WTC11 (cell line): ENCODE measurements around the gene CLIC3. TPM values are rescaled to one million over a fixed set of nuclear protein-coding genes. Genes with fewer than 3 reads are reported as not detected.

ENCODE experiments used
- ATAC-seq: fragments of 200-7000 bp; cut with Tn5 transposase; 2 replicates; pipeline ENCODE4 v1.10.0; 2021; ENCODE audit warnings: mild to moderate bottlenecking, moderate library complexity
- CTCF ChIA-PET: fragments of 300-600 bp; sonication (Branson Sonifier 250); formaldehyde crosslinking; loops from one replicate; lab custom pipeline; 2021; ENCODE audit warnings: antibody characterized with exemption; lab: Charles Lee
- POLR2A ChIA-PET: fragments of 350-600 bp; sonication (Branson Sonifier 250); formaldehyde crosslinking; loops from one replicate; lab custom pipeline; 2021; ENCODE audit warnings: antibody characterized with exemption; lab: Charles Lee
- DNase-seq: peaks from one replicate; pipeline ENCODE4 v3.0.0; 2021; ENCODE audit warnings: low spot score
- H3K27ac Mint-ChIP-seq: 2 replicates; pipeline ENCODE4 v1.8.0; 2021; ENCODE audit warnings: mixed read lengths
- H3K27me3 Mint-ChIP-seq: 2 replicates; pipeline ENCODE4 v1.8.0; 2021; ENCODE audit warnings: low read depth, mild to moderate bottlenecking, moderate library complexity, mixed read lengths
- H3K36me3 Mint-ChIP-seq: 2 replicates; pipeline ENCODE4 v1.8.0; 2021; ENCODE audit warnings: mixed read lengths
- H3K4me1 Mint-ChIP-seq: 2 replicates; pipeline ENCODE4 v1.8.0; 2022; ENCODE audit warnings: mixed read lengths
- H3K4me3 Mint-ChIP-seq: 2 replicates; pipeline ENCODE4 v1.8.0; 2021; ENCODE audit warnings: mild to moderate bottlenecking, moderate library complexity, mixed read lengths
- H3K9me3 Mint-ChIP-seq: 2 replicates; pipeline ENCODE4 v1.8.0; 2021; ENCODE audit warnings: mixed read lengths
- ATF1 ChIP-seq: sonication (generic); formaldehyde crosslinking; IDR thresholded peaks from 2 replicates; pipeline ENCODE4 v1.8.1; 2023; ENCODE audit warnings: mild to moderate bottlenecking, moderate library complexity, missing genetic modification reagents
- ATF2 ChIP-seq: sonication (generic); formaldehyde crosslinking; IDR thresholded peaks from 2 replicates; pipeline ENCODE4 v1.8.1; 2022; ENCODE audit warnings: low read depth, missing genetic modification reagents, borderline replicate concordance
- CBFB ChIP-seq: sonication (generic); formaldehyde crosslinking; IDR thresholded peaks from 2 replicates; pipeline ENCODE4 v1.8.1; 2022; ENCODE audit warnings: mild to moderate bottlenecking, low read depth, missing genetic modification reagents
- CREB1 ChIP-seq: sonication (generic); formaldehyde crosslinking; IDR thresholded peaks from 2 replicates; pipeline ENCODE4 v1.8.0; 2023; ENCODE audit warnings: mild to moderate bottlenecking, missing genetic modification reagents
- EMX1 ChIP-seq: fragments of 250-450 bp; sonication (Bioruptor Pico); IDR thresholded peaks from 2 replicates; pipeline ENCODE4 v1.8.0; 2021; ENCODE audit warnings: mild to moderate bottlenecking
- FOXP1 ChIP-seq: sonication (generic); formaldehyde crosslinking; IDR thresholded peaks from 2 replicates; pipeline ENCODE4 v1.8.0; 2022; ENCODE audit warnings: missing genetic modification reagents, mild to moderate bottlenecking, moderate library complexity, borderline replicate concordance
- HMGXB4 ChIP-seq: sonication (generic); formaldehyde crosslinking; IDR thresholded peaks from 2 replicates; pipeline ENCODE4 v1.8.1; 2023; ENCODE audit warnings: mild to moderate bottlenecking, moderate library complexity, missing genetic modification reagents
- JAZF1 ChIP-seq: fragments of 250-450 bp; sonication (Bioruptor Pico); IDR thresholded peaks from 2 replicates; pipeline ENCODE4 v1.9.0; 2021; ENCODE audit warnings: moderate library complexity, mild to moderate bottlenecking, inconsistent platforms
- OVOL2 ChIP-seq: fragments of 250-450 bp; sonication (Bioruptor Pico); IDR thresholded peaks from 2 replicates; pipeline ENCODE4 v1.9.0; 2021; ENCODE audit warnings: mild to moderate bottlenecking, borderline replicate concordance
- PRRX2 ChIP-seq: fragments of 250-450 bp; sonication (Bioruptor Pico); IDR thresholded peaks from 2 replicates; pipeline ENCODE4 v1.8.0; 2021; ENCODE audit warnings: mild to moderate bottlenecking
- RELA ChIP-seq: sonication (generic); formaldehyde crosslinking; IDR thresholded peaks from 2 replicates; pipeline ENCODE4 v1.8.1; 2022; ENCODE audit warnings: missing genetic modification reagents, mild to moderate bottlenecking, borderline replicate concordance
- SMAD3 ChIP-seq: sonication (generic); formaldehyde crosslinking; IDR thresholded peaks from 2 replicates; pipeline ENCODE4 v1.8.0; 2022; ENCODE audit warnings: missing genetic modification reagents, mild to moderate bottlenecking, borderline replicate concordance
- SP1 ChIP-seq: sonication (generic); formaldehyde crosslinking; conservative IDR thresholded peaks from 2 replicates; pipeline ENCODE4 v1.8.1; 2022; ENCODE audit warnings: missing genetic modification reagents
- STAT6 ChIP-seq: sonication (generic); formaldehyde crosslinking; conservative IDR thresholded peaks from 2 replicates; pipeline ENCODE4 v1.8.1; 2023; ENCODE audit warnings: mild to moderate bottlenecking, low read depth, missing genetic modification reagents, moderate library complexity
- TP53 ChIP-seq: sonication (generic); formaldehyde crosslinking; IDR thresholded peaks from 2 replicates; pipeline ENCODE4 v1.8.1; 2023; ENCODE audit warnings: mild to moderate bottlenecking, missing genetic modification reagents
- ZNF121 ChIP-seq: sonication (generic); formaldehyde crosslinking; IDR thresholded peaks from 2 replicates; pipeline ENCODE4 v1.8.0; 2023; ENCODE audit warnings: missing genetic modification reagents
- ZNF263 ChIP-seq: sonication (generic); formaldehyde crosslinking; IDR thresholded peaks from 2 replicates; pipeline ENCODE4 v1.8.1; 2022; ENCODE audit warnings: low read depth, mild to moderate bottlenecking, moderate library complexity, missing genetic modification reagents
- ZNF317 ChIP-seq: sonication (generic); formaldehyde crosslinking; IDR thresholded peaks from 2 replicates; pipeline ENCODE4 v1.8.1; 2023; ENCODE audit warnings: low read depth, mild to moderate bottlenecking, moderate library complexity, missing genetic modification reagents, borderline replicate concordance
- ZNF396 ChIP-seq: fragments of 250-450 bp; sonication (Bioruptor Pico); IDR thresholded peaks from 2 replicates; pipeline ENCODE4 v1.8.0; 2021; ENCODE audit warnings: mild to moderate bottlenecking, moderate library complexity, borderline replicate concordance
- ZNF425 ChIP-seq: fragments of 250-450 bp; sonication (Bioruptor Pico); conservative IDR thresholded peaks from 2 replicates; pipeline ENCODE4 v1.9.0; 2021; ENCODE audit warnings: mild to moderate bottlenecking
- total RNA-seq: library from RNA; stranded (reverse); gene quantifications from 3 replicates; pipeline ENCODE4 v1.2.3, GENCODE V29; 2021

CLIC3 gene
- total RNA-seq, 1 experiment from 2014 or later, result 0.31 TPM

- Mint-ChIP-seq H3K4me3 (peak overlapping the region; percentile 69), H3K4me1 (peaks cover 2% of the 10 kb centered on the region; the same call in 1 of the 2 replicates)
- TF ChIP-seq HMGXB4 (CRISPR knock-in tag) (no peak), OVOL2 (CRISPR knock-in tag) (no peak), ATF1 (CRISPR knock-in tag) (no peak), SP1 (no peak), CREB1 (CRISPR knock-in tag) (no peak), ZNF317 (no peak), TP53 (CRISPR knock-in tag) (no peak), ZNF263 (no peak), FOXP1 (no peak), JAZF1 (CRISPR knock-in tag) (no peak), STAT6 (CRISPR knock-in tag) (no peak), ZNF425 (CRISPR knock-in tag) (no peak)
- TF ChIP-seq, all 79 proteins: peak for 0
- POLR2A ChIA-PET, result no interaction called here
- CTCF ChIA-PET, result interaction anchor here (0.6 to 3.8 kb wide), 10 partner anchors 8 to 210 kb away, joined by 3 to 38 read pairs (median 4); partner anchors contain the start of genes MAN1B1 and NPDC1
- no peaks in the 10 kb centered on the region for H3K9me3 Mint-ChIP-seq
- no peaks in the 10 kb centered on the region for H3K36me3 Mint-ChIP-seq
- no peak for DNase-seq
- no peak overlapping the region for H3K27ac Mint-ChIP-seq
- ATAC-seq, result no peak
- peaks cover 17% of the 10 kb centered on the region for H3K27me3 Mint-ChIP-seq
These were observed 30.5 kb upstream of the CLIC3 start for GRCh38 chr9:137026828-137027227.

GRCh38 chr9:137026384-137026783 lies 30.0 kb upstream of the CLIC3 start:
- Mint-ChIP-seq H3K36me3 (no peaks in the 10 kb centered on the region), H3K4me3 (peak overlapping the region; percentile 8; the same call in 1 of the 2 replicates), H3K4me1 (peaks cover 2% of the 10 kb centered on the region; the same call in 1 of the 2 replicates)
- no peak for ATAC-seq
- ChIA-PET POLR2A (no interaction called here), CTCF (interaction anchor here (1.4 to 3.8 kb wide), 8 partner anchors 9 to 60 kb away, joined by 3 to 38 read pairs (median 6); partner anchors contain the start of genes MAN1B1 and NPDC1)
- no peak for TF ChIP-seq EMX1 (CRISPR knock-in tag)
- no peak for TF ChIP-seq ZNF263
- TF ChIP-seq PRRX2 (CRISPR knock-in tag), result no peak
- TF ChIP-seq, all 79 proteins: peak for 0
- Mint-ChIP-seq H3K27me3 (peaks cover 17% of the 10 kb centered on the region), H3K9me3 (no peaks in the 10 kb centered on the region), H3K27ac (no peak overlapping the region)
- DNase-seq, result no peak

- Mint-ChIP-seq H3K4me1 (peaks cover 2% of the 10 kb centered on the region; the same call in 1 of the 2 replicates), H3K36me3 (no peaks in the 10 kb centered on the region), H3K4me3 (no peak overlapping the region), H3K9me3 (no peaks in the 10 kb centered on the region), H3K27me3 (peaks cover 17% of the 10 kb centered on the region), H3K27ac (no peak overlapping the region)
- POLR2A ChIA-PET, result interaction anchor here (0.6 kb wide), 2 partner anchors 80 to 111 kb away, joined by 3 read pairs; partner anchors contain the start of gene C8G
- no peak for ATAC-seq
- CTCF ChIA-PET, result interaction anchor here (1.0 to 3.8 kb wide), 8 partner anchors 10 to 78 kb away, joined by 3 to 38 read pairs (median 6); partner anchors contain the start of gene ENTPD2
- no peak for DNase-seq
- TF ChIP-seq ATF1 (CRISPR knock-in tag) (no peak), ZNF396 (CRISPR knock-in tag) (no peak), CBFB (CRISPR knock-in tag) (no peak), ZNF263 (no peak), ZNF121 (CRISPR knock-in tag) (no peak), PRRX2 (CRISPR knock-in tag) (no peak), RELA (CRISPR knock-in tag) (no peak), ATF2 (CRISPR knock-in tag) (no peak), SMAD3 (CRISPR knock-in tag) (no peak)
These were observed 29.2 kb upstream of the CLIC3 start for GRCh38 chr9:137025517-137025966.
